ENCODE measurements around the gene EDNRB.

- TF ChIP-seq CTCF (IDR thresholded peaks at IDR 0.05): no peak
- no peak for TF ChIP-seq POLR2A (IDR thresholded peaks at IDR 0.05)
- TF ChIP-seq POLR2AphosphoS5 (IDR thresholded peaks at IDR 0.05): no peak
Observed at GRCh38 chr13:77857531-77858209, 61.0 kb downstream of the EDNRB start.
